K562 (cell line): ENCODE results near the gene SCIN. TPM values are rescaled to one million over a fixed set of nuclear protein-coding genes. Genes with fewer than 3 reads are reported as not detected.

Experiments used
- ARID3A ChIP-seq: IDR thresholded peaks from 2 replicates; pipeline ENCODE4 v1.6.1; 2012; ENCODE audit warnings: low read depth, low read length, improper control_type of control experiment, borderline replicate concordance
- FOXP4 ChIP-seq: sonication (generic); formaldehyde crosslinking; IDR thresholded peaks from 2 replicates; pipeline ENCODE4 v1.8.0; 2022; ENCODE audit warnings: mild to moderate bottlenecking, missing genetic modification reagents, borderline replicate concordance
- HDAC1 ChIP-seq, 2 experiments: fragments of 450-650 bp; IDR thresholded peaks; 2 replicates each; pipeline ENCODE4 v1.6.1; 2016 to 2017; ENCODE audit warnings: inconsistent platforms in 1 of 2, mild to moderate bottlenecking in 1 of 2, moderate library complexity in 1 of 2
- NELFE ChIP-seq: IDR thresholded peaks from 2 replicates; pipeline ENCODE4 v1.6.1; 2011; ENCODE audit warnings: mild to moderate bottlenecking; ENCODE audit not compliant: insufficient read depth, insufficient read length
- NR0B1 ChIP-seq: fragments of 450-650 bp; IDR thresholded peaks from one replicate; pipeline ENCODE4 v1.6.1; 2018; ENCODE audit warnings: mild to moderate bottlenecking, moderate library complexity; ENCODE audit not compliant: partially characterized antibody
- NR1H2 ChIP-seq: sonication (generic); formaldehyde crosslinking; IDR thresholded peaks from 2 replicates; pipeline ENCODE4 v1.4.0; 2020; ENCODE audit warnings: mild to moderate bottlenecking, missing genetic modification reagents
- PHTF2 ChIP-seq: fragments of 250-450 bp; sonication (Bioruptor Pico); IDR thresholded peaks from 2 replicates; pipeline ENCODE4 v1.5.0; 2021; ENCODE audit warnings: mild to moderate bottlenecking
- POLR2B ChIP-seq: fragments of 450-650 bp; IDR thresholded peaks from 2 replicates; pipeline ENCODE4 v1.6.1; 2018; ENCODE audit warnings: low read depth; ENCODE audit not compliant: partially characterized antibody
- RUNX1 ChIP-seq: sonication (generic); IDR thresholded peaks from 2 replicates; pipeline ENCODE4 v1.6.1; 2016; ENCODE audit warnings: antibody characterized with exemption, low read depth
- SIRT6 ChIP-seq: IDR thresholded peaks from one replicate; pipeline ENCODE4 v1.6.1; 2012; ENCODE audit warnings: low read depth, mild to moderate bottlenecking, control low read depth, inconsistent platforms, low read length, moderate library complexity
- TFAP4 ChIP-seq: sonication (generic); formaldehyde crosslinking; IDR thresholded peaks from 2 replicates; pipeline ENCODE4 v1.8.0; 2022; ENCODE audit warnings: missing genetic modification reagents, mild to moderate bottlenecking, moderate library complexity, borderline replicate concordance
- TRIM25 ChIP-seq: fragments of 450-650 bp; IDR thresholded peaks from 2 replicates; pipeline ENCODE4 v1.7.0; 2016; ENCODE audit warnings: borderline replicate concordance
- ZFP91 ChIP-seq: sonication (generic); formaldehyde crosslinking; IDR thresholded peaks from 2 replicates; pipeline ENCODE4 v1.8.0; 2022; ENCODE audit warnings: mild to moderate bottlenecking, missing genetic modification reagents
- ZNF121 ChIP-seq: sonication (generic); formaldehyde crosslinking; conservative IDR thresholded peaks from 2 replicates; pipeline ENCODE4 v1.8.0; 2022; ENCODE audit warnings: missing genetic modification reagents
- ZNF175 ChIP-seq: fragments of 200-800 bp; sonication (Bioruptor generic); IDR thresholded peaks from 2 replicates; pipeline ENCODE4 v1.6.1; 2016; ENCODE audit warnings: low read depth, mild to moderate bottlenecking, missing genetic modification characterization, missing compliant biosample characterization
- ZNF41 ChIP-seq: fragments of 250-450 bp; sonication (Bioruptor Pico); conservative IDR thresholded peaks from 2 replicates; pipeline ENCODE4 v1.4.0; 2020; ENCODE audit warnings: mild to moderate bottlenecking
- ZZZ3 ChIP-seq: fragments of 450-650 bp; IDR thresholded peaks from 2 replicates; pipeline ENCODE4 v1.6.1; 2016; ENCODE audit warnings: antibody characterized with exemption, mild to moderate bottlenecking, moderate library complexity
- polyA plus RNA-seq, 8 experiments: library from polyadenylated mRNA; depleted of rRNA in 4 of 8; stranded (reverse) in 5 of 8; unstranded in 3 of 8; fragments of >200 nt; fragmentation: Nextera tagmentation in 2 of 8; fragmentation: Illumina TruSeq in 1 of 8; extraction: Ambion mirVana in 2 of 8; extraction: Trizol in 1 of 8; gene quantifications; 2 replicates each; pipeline versions ENCODE4 v1.2.1 to v1.2.3, GENCODE V29; 2011 to 2014; ENCODE audit warnings: inconsistent platforms in 1 of 8, missing spikeins in 1 of 8
- total RNA-seq, 7 experiments: library from RNA; depleted of rRNA in 6 of 7; stranded (reverse); fragments of >200 nt in 6 of 7; fragmentation: Illumina TruSeq in 2 of 7; extraction: Trizol in 2 of 7; gene quantifications; 2 replicates each; pipeline versions ENCODE4 v1.2.1 to v1.2.3, GENCODE V29; 2011 to 2021; ENCODE audit warnings: low replicate concordance in 1 of 7

SCIN gene
- total and polyA plus RNA-seq, 9 of the 15 experiments (the other 6 are each of a cell fraction or from before 2014, with no cell fraction given), result 0.67 to 18.2 (median 10.6) TPM

GRCh38 chr7:12647364-12648219, 77.1 kb downstream of the SCIN start (continued):
- no peak for TF ChIP-seq ZFP91 (CRISPR knock-in tag)
- no peak for TF ChIP-seq ZNF41 (CRISPR knock-in tag)
- no peak for TF ChIP-seq RUNX1
- no peak for TF ChIP-seq FOXP4 (CRISPR knock-in tag)
- no peak for TF ChIP-seq NR1H2 (CRISPR knock-in tag)
- no peak for TF ChIP-seq SIRT6
- TF ChIP-seq ARID3A, result no peak
- TF ChIP-seq ZZZ3, result no peak
- TF ChIP-seq NELFE, result no peak
- no peak for TF ChIP-seq TRIM25
- no peak for TF ChIP-seq TFAP4 (CRISPR knock-in tag)
- peak; percentile 25 to 34; a peak in 1 of 4 replicates for TF ChIP-seq HDAC1 (IDR thresholded peaks at IDR 0.05)
- TF ChIP-seq ZNF175, result no peak
- no peak for TF ChIP-seq NR0B1
- TF ChIP-seq PHTF2 (CRISPR knock-in tag), result peak; percentile 82; the same call in 1 of the 2 replicates
- no peak for TF ChIP-seq ZNF121 (CRISPR knock-in tag)
- no peak for TF ChIP-seq POLR2B
